HG02943 (cell line): ENCODE measurements around the gene DNAJC1.

Experiments
- ATAC-seq: cut with Tn5 transposase; IDR thresholded peaks from one replicate; pipeline ENCODE4 v1.9.1; 2021; ENCODE audit warnings: mild to moderate bottlenecking, low read depth, moderate library complexity; ENCODE audit not compliant: unreplicated experiment

DNAJC1 gene

DNA sequence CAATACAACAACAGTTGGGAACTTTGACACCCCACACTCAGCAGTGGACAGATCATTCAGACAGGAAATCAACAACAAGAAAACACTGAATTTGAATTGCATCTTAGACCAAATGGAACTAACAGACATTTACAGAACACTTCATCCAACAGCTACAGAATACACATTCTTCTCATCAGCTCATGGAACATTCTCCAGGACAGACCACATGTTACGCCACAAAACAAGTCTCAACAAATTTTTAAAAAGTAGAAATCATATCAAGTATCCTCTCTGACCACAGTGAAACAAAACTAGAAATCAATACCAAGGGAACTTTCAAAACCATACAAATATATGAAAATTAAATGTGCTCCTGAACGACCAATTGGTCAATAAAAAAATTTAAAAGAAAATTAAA lies 212.3 kb downstream of the DNAJC1 start:
- no peak for ATAC-seq

DNA sequence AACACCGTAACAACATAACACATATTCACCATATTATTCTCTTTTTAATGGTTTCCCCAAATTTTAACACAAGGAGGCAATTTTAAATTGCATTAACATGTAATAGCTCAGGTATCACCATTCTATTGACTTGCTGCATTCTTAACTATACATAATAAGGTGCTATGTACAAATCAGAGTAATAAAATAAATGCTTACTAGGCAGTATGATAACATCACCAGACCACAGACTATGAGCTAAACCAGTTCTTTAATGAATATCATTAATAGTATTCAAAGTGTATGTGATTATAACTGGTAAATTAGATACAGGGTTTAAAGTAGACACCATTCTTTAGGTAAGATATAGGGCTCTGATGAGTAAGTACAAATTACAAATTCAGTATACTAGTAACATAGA lies 226.6 kb downstream of the DNAJC1 start:
- ATAC-seq: no peak

DNA sequence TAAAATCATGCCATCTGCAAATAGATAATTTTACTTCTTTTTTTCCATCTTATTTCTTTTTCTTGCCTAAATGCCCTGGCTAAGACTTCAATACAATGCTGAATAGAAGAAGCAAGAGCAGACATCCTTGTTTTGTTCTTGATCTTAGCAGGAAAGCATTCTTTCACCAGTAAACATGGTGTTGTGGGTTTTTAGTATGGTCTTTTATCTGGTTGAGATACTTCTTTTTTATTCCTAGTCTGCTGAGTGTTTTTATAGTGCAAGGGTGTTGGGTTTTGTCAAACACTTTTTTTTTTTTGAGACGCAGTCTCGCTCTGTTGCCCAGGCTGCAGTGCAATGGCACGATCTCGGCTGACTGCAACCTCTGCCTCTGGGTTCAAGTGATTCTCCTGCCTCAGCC lies 232.3 kb downstream of the DNAJC1 start:
- ATAC-seq: no peak

DNA sequence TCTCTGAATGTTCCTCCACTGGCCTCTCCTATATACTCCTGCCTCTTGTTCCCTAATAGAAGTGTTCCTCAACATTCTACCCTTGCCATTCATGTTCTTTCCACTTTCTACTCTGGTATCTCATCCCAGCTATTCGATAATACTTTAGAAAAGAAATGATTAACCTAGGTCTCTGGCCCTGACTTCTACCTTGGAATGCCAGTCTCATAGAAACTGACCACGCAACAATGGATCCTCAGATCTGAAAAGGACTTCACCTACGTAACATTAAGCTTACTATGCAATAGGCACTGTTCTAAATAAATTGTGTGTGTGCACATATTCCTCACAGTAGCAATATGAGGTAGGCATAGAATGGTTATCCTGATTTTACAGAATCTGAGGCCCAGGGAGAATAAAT lies 234.5 kb downstream of the DNAJC1 start:
- ATAC-seq: no peak

DNA sequence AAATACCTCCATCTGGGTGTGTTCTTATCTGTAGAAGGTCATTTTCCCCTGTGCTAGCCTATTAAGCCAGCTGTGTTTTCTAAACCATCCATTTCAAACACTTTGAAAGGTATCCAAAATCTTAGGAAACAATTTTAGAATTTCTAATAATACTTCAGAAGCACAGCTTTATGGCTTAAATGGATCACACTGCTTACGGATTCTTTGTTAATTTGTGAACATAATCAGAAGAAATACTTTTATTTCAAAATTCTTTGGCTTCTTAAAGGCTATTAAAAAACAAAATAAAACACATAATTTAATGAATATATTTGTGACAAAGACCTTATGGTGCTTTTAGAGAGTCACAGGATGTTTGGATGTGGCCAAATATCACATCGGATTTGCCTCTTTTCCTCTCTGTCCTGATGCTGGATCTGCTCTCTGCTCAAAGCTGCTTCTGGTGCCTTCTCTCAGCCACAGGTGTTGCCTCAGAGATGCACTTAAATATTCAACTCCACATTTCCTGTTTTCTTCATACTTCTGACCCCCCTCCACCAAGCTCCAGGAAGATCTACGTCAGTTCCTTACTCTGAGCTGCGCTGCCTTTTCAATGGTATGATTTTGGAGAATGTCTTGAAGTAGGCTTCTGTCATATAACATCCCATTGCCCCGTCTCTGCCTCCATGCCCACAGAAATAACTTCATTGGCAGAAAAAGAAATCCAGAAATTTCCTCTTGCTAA lies 238.9 kb downstream of the DNAJC1 start:
- no peak for ATAC-seq

DNA sequence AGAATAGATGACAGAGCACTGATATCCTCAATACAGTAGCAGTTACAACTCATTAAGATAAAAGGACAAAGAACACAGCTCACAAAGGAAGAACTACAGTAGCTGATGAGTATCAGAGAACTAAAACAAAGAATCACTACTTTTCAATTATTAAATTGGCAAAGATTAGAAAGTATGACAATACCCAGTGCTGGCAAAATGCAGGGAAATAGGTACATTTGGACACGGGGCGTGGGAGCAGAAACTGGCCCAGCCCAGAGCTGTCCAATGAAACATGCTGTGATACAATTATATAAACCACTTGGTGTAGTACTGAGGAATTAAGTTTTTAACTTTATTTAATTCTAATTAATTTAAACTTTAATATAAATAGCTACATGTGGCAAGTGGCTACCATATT lies 243.2 kb downstream of the DNAJC1 start:
- ATAC-seq: no peak

DNA sequence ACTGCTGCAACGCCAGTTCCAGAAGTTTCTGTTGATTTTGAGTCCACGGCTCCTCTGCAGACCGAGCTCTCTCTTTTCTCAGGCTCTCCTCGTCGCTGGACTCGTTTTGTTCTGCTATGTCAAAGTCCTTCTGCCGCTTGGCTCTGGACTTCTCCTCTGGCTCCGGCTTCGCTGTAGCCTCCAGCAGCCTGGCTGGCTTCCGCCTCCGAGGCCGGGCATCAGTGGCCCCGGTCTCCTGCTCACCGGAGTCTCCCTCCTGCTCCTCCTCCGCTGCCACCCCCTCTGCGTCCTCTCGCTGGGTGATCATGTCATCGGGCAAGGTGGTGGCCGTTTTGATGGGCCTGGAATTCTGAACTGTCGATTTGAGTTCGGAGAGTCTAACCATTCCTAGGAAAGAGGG lies 244.3 kb downstream of the DNAJC1 start:
- no peak for ATAC-seq

DNA sequence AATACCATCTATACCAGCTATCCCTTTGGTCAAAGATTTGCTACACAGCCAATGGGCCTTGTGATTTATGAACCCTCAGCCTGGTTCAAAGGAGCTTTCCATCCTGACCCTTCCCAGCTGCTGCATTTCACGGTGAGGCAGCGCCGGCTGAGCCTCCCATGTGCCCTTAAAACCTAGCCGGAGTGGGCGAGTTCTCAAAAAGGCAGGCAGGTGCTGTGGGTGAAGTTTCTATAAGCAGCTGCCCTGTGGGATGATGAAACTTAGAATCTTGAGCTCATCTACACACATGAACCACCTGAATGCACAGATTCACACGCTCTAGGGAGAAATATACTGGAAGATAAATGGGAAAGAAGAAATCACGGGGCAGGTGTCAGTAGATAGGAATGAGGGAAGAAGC lies 244.8 kb downstream of the DNAJC1 start:
- no peak for ATAC-seq

DNA sequence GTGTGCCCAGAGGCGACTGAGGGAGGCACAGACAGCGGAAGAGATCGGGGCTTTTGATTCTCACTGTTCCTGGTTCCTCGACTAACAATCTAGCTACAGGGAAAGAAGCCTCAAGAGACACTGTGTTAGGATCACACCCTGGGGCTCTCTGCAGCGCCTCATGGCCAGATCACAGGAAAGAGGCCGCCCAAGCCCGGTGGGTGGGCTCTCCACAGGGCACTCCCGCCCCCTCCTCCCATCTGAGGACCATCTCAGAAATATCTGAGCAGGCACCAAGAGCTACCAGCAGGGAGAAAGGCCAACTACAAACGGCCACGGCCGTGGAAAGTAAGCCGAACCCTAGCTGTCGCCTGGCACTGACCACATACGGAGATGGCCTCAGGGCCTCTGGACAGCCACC lies 245.3 kb downstream of the DNAJC1 start:
- ATAC-seq: no peak

DNA sequence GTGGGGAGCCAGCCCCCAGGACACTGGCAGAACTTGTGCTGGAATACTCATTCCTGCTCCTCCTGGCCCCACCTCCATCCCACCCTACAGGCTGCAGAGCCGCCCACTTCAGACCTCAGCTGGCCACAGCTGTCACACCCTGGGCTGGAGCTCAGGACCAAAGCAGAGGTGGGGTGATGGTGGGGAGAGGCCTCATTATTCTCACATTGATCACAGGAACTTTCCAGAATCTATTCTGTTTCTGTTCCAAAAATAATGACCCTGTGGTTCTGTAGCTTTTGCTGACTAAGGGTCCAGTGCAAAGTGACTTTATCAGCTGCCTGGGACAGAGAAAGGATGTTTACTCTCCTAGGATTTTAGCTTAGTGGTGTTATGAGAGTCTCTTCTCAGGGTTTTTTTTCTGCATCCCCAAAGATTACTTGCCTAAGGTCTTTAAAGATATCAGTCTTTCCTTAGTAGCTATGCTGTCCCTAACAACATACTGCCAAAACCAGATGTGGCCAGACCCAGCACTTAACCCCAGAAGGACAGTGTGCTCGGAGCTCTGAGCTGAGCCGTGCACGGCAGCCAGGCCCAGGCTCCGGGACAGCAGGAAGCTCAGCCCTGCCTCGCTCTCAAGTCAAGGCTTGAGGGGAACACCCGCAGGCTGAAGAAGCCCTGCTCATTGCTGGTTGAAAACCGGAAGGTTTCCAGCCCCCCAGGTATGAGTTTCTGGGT lies 246.2 kb downstream of the DNAJC1 start:
- ATAC-seq: no peak

DNA sequence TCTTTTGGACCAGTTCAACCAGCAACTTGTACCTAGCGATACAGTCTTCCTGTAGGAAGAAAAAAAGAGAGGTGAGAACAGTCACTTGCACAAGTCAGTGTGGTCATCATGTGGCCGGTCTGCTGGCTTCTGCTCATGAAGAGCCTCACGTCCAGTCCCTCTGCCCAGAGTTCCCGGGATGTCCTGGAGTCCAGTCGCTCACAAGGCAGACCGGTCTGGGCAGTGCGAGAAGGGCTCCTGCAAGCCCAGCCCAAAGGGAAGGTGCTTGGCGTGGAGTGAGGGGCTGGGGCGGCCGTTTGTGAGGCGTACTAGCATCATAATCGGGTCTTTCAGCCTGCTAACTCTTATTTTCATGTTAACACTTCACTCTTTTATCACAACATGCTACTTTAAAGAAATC lies 246.8 kb downstream of the DNAJC1 start:
- no peak for ATAC-seq

DNA sequence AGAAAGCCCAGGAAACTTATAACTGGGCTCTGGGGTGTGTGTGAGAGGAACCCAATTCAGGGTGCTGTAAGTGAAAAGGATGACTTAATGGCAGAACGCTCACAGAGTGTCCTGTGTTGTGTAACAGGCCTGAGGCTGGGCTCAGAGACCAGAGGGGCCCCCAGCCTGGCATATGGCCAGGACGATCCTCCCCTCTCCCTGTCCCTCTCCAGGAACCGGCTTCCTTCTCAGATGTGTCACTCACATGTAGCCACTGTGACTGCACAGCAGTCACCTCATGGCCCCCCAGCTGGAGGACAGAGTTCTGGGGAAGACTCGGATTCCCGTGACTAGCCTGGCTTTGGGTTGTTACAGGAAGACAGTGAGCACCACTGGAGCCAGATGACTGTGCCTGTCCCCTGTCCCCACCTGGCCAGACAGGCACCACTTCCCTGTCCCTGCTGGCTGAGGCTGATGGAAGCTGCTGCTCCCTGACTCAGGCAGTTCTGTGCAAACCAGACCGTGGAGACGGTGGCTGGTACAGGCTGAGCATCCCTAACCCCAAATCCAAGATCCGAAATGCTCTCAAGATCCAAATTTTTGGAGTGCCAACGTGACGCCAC lies 249.0 kb downstream of the DNAJC1 start:
- ATAC-seq: no peak

DNA sequence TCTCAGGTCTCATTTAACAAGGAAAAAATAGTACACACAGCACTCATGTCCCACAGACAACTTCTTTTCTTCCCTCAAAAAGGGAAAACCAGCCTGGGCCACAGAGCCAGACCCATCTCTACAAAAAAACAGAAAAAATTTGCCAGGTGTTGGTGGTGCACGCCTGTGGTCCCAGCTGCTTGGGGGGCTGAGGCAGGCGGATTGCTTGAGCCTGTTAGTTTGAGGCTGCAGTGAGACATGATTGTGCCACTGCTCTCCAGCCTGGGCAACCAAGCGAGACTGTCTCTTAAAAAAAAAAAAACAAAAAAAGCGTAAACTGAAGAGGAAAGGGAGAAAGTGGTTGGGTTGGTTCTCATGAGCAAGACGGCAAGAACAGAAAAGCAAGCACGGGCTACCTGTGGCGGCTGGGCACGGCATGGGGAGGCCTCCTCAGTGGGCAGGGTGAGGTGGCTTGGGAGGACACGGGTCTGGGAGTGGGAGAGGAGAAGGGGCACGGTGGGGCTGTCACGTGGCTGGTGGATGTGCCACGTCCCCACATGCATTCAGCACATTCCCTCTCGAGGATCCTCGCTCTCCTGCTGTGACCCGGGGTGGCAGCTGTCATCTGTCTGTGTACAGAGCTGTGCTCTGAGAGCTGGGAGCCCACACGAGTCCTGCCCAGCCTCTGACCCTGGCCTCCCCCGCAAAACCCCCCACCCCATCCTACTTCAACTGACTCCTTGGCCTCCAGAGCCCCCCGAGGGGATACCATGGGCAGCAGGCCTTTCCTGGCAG lies 249.8 kb downstream of the DNAJC1 start:
- ATAC-seq: no peak

DNA sequence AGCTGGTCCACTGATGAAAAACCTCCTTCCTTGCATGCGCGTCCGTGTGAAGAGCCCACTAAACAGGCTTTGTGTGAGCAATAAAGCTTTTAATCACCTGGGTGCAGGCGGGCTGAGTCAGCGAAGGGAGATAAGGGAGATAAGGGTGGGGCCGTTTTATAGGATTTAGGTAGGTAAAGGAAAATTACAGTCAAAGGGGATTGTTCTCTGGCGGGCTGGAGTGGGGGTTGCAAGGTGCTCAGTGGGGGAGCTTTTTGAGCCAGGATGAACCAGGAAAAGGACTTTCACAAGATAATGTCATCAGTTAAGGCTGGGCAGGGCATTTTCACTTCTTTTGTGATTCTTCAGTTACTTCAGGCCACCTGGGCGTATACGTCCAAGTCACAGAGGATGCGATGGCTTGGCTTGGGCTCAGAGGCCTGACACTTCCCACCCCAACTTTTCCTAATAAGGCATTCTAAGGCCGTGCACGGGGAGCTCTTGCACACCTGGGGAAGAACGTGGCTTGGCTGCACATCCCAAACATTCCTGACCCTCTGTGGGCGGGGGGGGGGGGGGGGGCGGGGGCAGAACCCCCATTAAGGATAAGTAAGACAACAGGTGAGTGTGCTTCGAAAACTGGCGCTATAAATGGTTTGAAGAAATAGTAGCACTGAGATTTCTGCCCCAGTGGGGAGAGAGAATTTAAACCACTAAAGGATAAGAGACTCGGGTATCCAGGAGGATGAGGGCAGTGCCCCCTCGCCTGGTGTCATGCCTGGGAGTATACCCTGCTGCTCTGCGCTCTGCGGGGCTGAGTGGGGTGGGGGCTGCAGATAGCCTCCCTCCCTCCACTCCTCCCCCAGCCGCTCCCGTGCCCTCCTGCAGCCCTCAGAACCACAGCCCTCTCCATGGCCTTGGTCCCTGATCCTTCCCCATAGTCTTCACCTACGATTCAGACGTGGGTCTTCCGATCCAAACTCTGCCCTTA lies 251.9 kb downstream of the DNAJC1 start:
- ATAC-seq: no peak

DNA sequence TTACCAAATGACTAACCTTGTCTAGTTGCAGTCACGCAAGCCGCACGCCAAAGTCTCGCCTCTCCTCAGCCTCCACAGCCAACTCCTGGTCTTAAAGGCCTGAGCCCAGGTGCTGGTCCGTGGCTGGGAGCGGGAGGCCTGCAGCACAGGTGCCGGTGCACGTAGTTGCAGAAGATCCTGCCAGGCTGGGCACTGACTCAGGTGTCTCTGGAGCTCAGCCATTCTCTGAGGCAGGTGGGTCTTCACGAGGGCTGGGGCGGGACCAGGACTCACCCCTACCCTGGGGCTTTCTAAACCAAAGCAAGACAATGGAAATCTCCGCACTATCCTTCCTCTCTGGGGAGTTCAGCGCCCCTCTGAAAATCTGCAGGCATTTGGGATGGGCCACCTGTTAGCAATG lies 253.1 kb downstream of the DNAJC1 start:
- no peak for ATAC-seq

DNA sequence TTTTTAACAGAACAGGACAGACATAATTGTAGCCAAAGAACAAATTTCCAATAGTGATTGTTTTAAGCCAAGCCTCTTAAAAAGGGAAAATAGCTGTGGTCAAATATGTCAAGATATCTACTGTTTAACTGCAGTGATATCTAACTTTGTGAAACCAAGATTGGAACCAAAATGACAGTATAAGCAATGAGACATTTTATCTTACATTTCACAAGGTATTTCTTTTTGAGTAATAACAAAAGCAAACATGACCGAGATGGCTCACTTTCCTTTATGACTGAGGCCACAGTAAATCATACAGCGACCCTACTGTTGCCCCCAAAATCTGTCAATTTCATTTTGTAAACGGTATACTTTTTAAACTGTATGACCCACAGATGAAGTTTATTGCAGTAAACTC lies 253.7 kb downstream of the DNAJC1 start:
- ATAC-seq: no peak

DNA sequence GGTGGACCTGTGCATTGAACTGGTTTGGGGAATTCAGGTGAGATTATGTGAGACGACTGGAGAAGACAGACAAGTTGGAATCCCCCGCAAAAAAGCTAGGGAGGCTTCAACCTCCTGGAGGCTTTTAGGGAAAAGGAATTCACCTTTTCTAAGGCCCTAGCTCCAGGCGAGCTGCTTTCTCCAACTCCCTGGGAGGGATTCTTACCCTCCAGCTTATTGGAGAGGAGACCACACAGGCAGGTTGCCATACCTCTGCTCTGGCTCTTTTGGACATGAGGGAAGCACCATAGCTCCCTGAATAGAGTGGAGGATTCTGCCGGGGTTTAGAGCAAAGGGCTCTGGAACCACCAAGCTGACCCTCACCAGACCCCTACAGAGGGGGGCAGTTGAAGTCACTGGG lies 255.7 kb downstream of the DNAJC1 start:
- ATAC-seq: no peak

DNA sequence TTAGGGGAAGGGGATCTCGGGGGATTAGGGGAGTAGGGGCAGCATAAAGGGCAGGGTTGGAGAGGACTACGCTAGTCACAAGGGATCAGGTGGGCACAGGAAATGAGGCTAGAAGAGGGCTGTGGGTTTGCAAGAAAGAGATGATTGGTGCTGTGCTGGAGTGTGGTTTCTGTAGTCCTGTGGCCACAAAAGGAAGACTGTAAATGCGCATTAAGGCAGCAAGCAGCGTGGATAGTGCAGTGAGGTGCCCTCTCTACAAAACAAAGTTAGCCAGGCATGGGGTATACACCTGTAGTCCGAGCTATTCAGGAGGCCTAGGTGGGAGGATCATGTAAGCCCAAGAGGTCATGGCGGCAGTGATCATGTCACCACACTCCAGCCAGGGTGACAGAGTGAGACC lies 257.4 kb downstream of the DNAJC1 start:
- ATAC-seq: no peak

DNA sequence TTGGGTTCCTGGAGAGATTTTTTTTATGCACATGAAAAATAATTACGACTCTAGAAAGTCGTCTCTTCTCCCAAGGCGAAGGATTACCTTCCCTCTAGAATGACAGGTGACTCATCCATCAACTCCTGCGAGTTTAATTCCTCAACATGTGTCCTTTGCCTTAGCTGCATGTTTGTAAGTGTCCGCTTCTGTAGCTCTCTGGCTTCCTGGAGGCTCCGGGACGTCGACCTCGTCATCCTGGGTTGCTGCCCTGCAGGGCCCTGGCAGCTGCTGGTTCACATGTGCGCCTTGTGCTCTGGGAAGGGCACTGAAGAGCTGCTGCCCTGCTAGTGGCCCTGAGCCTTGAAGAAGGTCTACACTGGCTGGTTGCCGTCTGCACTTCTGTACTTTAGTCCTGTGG lies 259.3 kb downstream of the DNAJC1 start:
- no peak for ATAC-seq
